Bronchial epithelial cell (primary cell): ENCODE data around the gene SEC14L6. TPM values are rescaled to one million over a fixed set of nuclear protein-coding genes. Genes with fewer than 3 reads are reported as not detected.

ENCODE experiments used
- DNase-seq: peaks from one replicate; pipeline ENCODE4 v3.0.0-alpha.2; 2010; ENCODE audit warnings: low read depth
- FAIRE-seq: peaks from 2 replicates; lab custom pipeline; 2011; peaks lifted over from hg19 to GRCh38; lab: Jason Lieb, UNC
- H3K27me3 ChIP-seq: 2 replicates; pipeline ENCODE4 v1.5.1; 2011; ENCODE audit warnings: low read length; ENCODE audit not compliant: control insufficient read depth, insufficient read depth
- H3K36me3 ChIP-seq: 2 replicates; pipeline ENCODE4 v1.5.1; 2011; ENCODE audit warnings: low read length; ENCODE audit not compliant: control insufficient read depth, insufficient read depth
- H3K4me3 ChIP-seq: 2 replicates; pipeline ENCODE4 v1.5.1; 2011; ENCODE audit warnings: mild to moderate bottlenecking, low read depth, low read length, control low read depth
- CTCF ChIP-seq: IDR thresholded peaks from 2 replicates; pipeline ENCODE4 v1.5.1; 2011; ENCODE audit warnings: mild to moderate bottlenecking, moderate library complexity, low read length, control low read depth, inconsistent platforms; ENCODE audit not compliant: insufficient read depth, severe bottlenecking
- total RNA-seq: library from RNA; depleted of rRNA; stranded (reverse); fragments of >200 nt; gene quantifications from 2 replicates; pipeline ENCODE4 v1.2.1, GENCODE V29; 2014

SEC14L6 gene
- total RNA-seq, 1 donor from 2014 or later, result not detected

GRCh38 chr22:30584441-30584840 is 37.9 kb upstream of the SEC14L6 start:
- H3K27me3 ChIP-seq, result no peaks in the 10 kb centered on the region
- TF ChIP-seq CTCF, result no peak
- FAIRE-seq (no peak), DNase-seq (no peak)
- no peak overlapping the region for H3K4me3 ChIP-seq
- peaks cover 61% of the 10 kb centered on the region for H3K36me3 ChIP-seq

GRCh38 chr22:30582788-30583545 is 36.4 kb upstream of the SEC14L6 start:
- TF ChIP-seq CTCF, result no peak
- no peak for DNase-seq
- peaks cover 63% of the 10 kb centered on the region for H3K36me3 ChIP-seq
- H3K4me3 ChIP-seq, result no peak overlapping the region
- no peak for FAIRE-seq
- no peaks in the 10 kb centered on the region for H3K27me3 ChIP-seq

GRCh38 chr22:30582051-30582450 is 35.5 kb upstream of the SEC14L6 start:
- Histone ChIP-seq H3K4me3 (no peak overlapping the region), H3K27me3 (no peaks in the 10 kb centered on the region), H3K36me3 (peaks cover 60% of the 10 kb centered on the region)
- DNase-seq (no peak), FAIRE-seq (no peak)
- TF ChIP-seq CTCF, result no peak

GRCh38 chr22:30580896-30581295 is 34.4 kb upstream of the SEC14L6 start:
- FAIRE-seq, result no peak
- H3K4me3 ChIP-seq, result no peak overlapping the region
- TF ChIP-seq CTCF, result no peak
- no peaks in the 10 kb centered on the region for H3K27me3 ChIP-seq
- peaks cover 59% of the 10 kb centered on the region for H3K36me3 ChIP-seq
- no peak for DNase-seq

GRCh38 chr22:30578481-30578880 is 31.9 kb upstream of the SEC14L6 start:
- DNase-seq, result no peak
- Histone ChIP-seq H3K27me3 (peaks cover 2% of the 10 kb centered on the region), H3K36me3 (peaks cover 49% of the 10 kb centered on the region), H3K4me3 (no peak overlapping the region)
- FAIRE-seq, result no peak
- no peak for TF ChIP-seq CTCF

- peak; percentile 68 for FAIRE-seq
- H3K36me3 ChIP-seq, result peaks cover 33% of the 10 kb centered on the region
- no peak for TF ChIP-seq CTCF
These were observed 29.3 kb upstream of the SEC14L6 start for GRCh38 chr22:30575859-30576258.

More at GRCh38 chr22:30575859-30576258, 29.3 kb upstream of the SEC14L6 start:
- no peak overlapping the region for H3K4me3 ChIP-seq
- no peak for DNase-seq
- peaks cover 2% of the 10 kb centered on the region for H3K27me3 ChIP-seq
